Right lung (tissue), 5 donors: ENCODE results near the gene ADAM20. TPM values are rescaled to one million over a fixed set of nuclear protein-coding genes. Genes with fewer than 3 reads are reported as not detected.

Source experiments
- polyA plus RNA-seq, 5 donors: library from polyadenylated mRNA; unstranded; fragments of 120-200 nt; gene quantifications; one replicate each; pipeline versions ENCODE4 v1.2.1 to v1.2.3, GENCODE V29; 2013; ENCODE audit warnings: inconsistent platforms in 1 of 5, low replicate concordance in 1 of 5; ENCODE audit not compliant: insufficient read length in 5 of 5, insufficient read depth in 1 of 5

ADAM20 gene
- polyA plus RNA-seq, 5 donors = 0.10 to 0.25 (median 0.16) TPM

Other genes starting within 250 kb of the ADAM20 start
- gene COX16, start 175.3 kb downstream of the ADAM20 start, polyA plus RNA-seq = 10 to 100 TPM; 56.3 to 82.3 (median 61.5) TPM
- 10 to 100 TPM; 23.6 to 40.4 (median 36.6) TPM for gene SYNJ2BP, start 117.9 kb downstream of the ADAM20 start, polyA plus RNA-seq
- 1 to 10 TPM in 1 of 5 donors, under 1 TPM in 4; 0.50 to 1.0 (median 0.89) TPM for gene ADAM21, start 82.8 kb downstream of the ADAM20 start, polyA plus RNA-seq
- 10 to 100 TPM; 32.2 to 50.8 (median 44.6) TPM for gene MED6, start 65.7 kb upstream of the ADAM20 start, polyA plus RNA-seq
- 10 to 100 TPM in 1 of 5 donors, 1 to 10 TPM in 4; 8.1 to 10.2 (median 9.7) TPM for gene TTC9, start 106.9 kb upstream of the ADAM20 start, polyA plus RNA-seq